GM23338 (cell line): Measurements from ENCODE around the gene CDIPT.

ENCODE experiments used
- CTCF ChIP-seq, 2 experiments: fragments of 200-600 bp in 1 of 2; sonication (generic) in 1 of 2; conservative IDR thresholded peaks; 2 replicates each; pipeline versions ENCODE4 v1.5.1 to v1.6.1; 2016 to 2017; ENCODE audit warnings: antibody characterized with exemption in 2 of 2, low read depth in 2 of 2, mild to moderate bottlenecking in 2 of 2, moderate library complexity in 1 of 2
- JUNB ChIP-seq: IDR thresholded peaks from one replicate; pipeline ENCODE4 v1.6.1; 2016; ENCODE audit warnings: antibody characterized with exemption; ENCODE audit not compliant: unreplicated experiment

DNA sequence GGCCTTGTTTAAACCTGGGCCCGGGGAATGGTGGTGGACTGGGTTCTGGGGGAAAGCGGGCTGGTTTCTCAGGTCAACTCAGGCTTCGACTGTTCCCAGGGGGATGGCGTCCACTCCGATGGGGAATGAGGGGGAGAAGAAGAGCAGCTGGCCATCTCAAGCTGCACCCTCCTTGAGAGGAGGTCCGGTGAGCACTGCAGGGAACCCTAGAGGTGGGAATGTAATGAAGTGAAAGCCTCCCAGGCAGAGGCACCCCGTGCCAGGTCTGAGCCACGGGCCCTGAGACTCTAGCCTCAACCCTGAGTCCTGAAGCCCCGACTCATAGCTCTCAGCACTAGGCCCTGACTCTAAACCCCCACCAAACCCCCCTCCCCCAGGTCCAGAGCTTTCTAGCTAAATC lies 1.2 kb upstream of the CDIPT start:
- TF ChIP-seq JUNB (no peak), CTCF (conservative IDR thresholded peaks at IDR 0.05; ENCODE audit: low read depth in 2 of 2) (no peak)
